ENCODE measurements around the gene PLBD1.

GRCh38 chr12:14607568-14607967, 39.9 kb upstream of the PLBD1 start:
- TF ChIP-seq, protein P1, sequence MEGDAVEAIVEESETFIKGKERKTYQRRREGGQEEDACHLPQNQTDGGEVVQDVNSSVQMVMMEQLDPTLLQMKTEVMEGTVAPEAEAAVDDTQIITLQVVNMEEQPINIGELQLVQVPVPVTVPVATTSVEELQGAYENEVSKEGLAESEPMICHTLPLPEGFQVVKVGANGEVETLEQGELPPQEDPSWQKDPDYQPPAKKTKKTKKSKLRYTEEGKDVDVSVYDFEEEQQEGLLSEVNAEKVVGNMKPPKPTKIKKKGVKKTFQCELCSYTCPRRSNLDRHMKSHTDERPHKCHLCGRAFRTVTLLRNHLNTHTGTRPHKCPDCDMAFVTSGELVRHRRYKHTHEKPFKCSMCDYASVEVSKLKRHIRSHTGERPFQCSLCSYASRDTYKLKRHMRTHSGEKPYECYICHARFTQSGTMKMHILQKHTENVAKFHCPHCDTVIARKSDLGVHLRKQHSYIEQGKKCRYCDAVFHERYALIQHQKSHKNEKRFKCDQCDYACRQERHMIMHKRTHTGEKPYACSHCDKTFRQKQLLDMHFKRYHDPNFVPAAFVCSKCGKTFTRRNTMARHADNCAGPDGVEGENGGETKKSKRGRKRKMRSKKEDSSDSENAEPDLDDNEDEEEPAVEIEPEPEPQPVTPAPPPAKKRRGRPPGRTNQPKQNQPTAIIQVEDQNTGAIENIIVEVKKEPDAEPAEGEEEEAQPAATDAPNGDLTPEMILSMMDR (IDR thresholded peaks at IDR 0.05): no peak
- TF ChIP-seq EP300 (IDR thresholded peaks at IDR 0.05; ENCODE audit: borderline replicate concordance in 1 of 2, low read depth in 1 of 2, low read length in 1 of 2) (no peak), GATA2 (CRISPR knock-in tag; IDR thresholded peaks at IDR 0.05) (no peak), YY1 (IDR thresholded peaks at IDR 0.05; ENCODE audit: low read depth) (no peak), POLR2AphosphoS5 (IDR thresholded peaks at IDR 0.05; ENCODE audit: low read depth, low read length) (no peak), RCOR1 (IDR thresholded peaks at IDR 0.05; ENCODE audit: low read length) (no peak), TAF1 (IDR thresholded peaks at IDR 0.05; ENCODE audit: borderline replicate concordance, low read depth, low read length) (no peak), RAD21 (IDR thresholded peaks at IDR 0.05; ENCODE audit: low read length) (no peak), SMC3 (IDR thresholded peaks at IDR 0.05; ENCODE audit: low read depth, low read length) (no peak)
- TF ChIP-seq, protein P2, sequence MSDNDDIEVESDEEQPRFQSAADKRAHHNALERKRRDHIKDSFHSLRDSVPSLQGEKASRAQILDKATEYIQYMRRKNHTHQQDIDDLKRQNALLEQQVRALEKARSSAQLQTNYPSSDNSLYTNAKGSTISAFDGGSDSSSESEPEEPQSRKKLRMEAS (IDR thresholded peaks at IDR 0.05; ENCODE audit: low read depth): no peak
- TF ChIP-seq, protein P3, sequence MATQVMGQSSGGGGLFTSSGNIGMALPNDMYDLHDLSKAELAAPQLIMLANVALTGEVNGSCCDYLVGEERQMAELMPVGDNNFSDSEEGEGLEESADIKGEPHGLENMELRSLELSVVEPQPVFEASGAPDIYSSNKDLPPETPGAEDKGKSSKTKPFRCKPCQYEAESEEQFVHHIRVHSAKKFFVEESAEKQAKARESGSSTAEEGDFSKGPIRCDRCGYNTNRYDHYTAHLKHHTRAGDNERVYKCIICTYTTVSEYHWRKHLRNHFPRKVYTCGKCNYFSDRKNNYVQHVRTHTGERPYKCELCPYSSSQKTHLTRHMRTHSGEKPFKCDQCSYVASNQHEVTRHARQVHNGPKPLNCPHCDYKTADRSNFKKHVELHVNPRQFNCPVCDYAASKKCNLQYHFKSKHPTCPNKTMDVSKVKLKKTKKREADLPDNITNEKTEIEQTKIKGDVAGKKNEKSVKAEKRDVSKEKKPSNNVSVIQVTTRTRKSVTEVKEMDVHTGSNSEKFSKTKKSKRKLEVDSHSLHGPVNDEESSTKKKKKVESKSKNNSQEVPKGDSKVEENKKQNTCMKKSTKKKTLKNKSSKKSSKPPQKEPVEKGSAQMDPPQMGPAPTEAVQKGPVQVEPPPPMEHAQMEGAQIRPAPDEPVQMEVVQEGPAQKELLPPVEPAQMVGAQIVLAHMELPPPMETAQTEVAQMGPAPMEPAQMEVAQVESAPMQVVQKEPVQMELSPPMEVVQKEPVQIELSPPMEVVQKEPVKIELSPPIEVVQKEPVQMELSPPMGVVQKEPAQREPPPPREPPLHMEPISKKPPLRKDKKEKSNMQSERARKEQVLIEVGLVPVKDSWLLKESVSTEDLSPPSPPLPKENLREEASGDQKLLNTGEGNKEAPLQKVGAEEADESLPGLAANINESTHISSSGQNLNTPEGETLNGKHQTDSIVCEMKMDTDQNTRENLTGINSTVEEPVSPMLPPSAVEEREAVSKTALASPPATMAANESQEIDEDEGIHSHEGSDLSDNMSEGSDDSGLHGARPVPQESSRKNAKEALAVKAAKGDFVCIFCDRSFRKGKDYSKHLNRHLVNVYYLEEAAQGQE (IDR thresholded peaks at IDR 0.05; ENCODE audit: low read depth, low read length): no peak

Measured in SK-N-SH (cell line).